Right lobe of liver (tissue), 4 donors: ENCODE data around the gene OLA1.

Source experiments
- CTCF ChIP-seq, 4 donors: fragments of 200-600 bp in 3 of 4; fragments of 450-650 bp in 1 of 4; IDR thresholded peaks; one replicate each; pipeline versions ENCODE4 v1.5.1 to v1.8.0; 2016 to 2022; ENCODE audit warnings: antibody characterized with exemption in 4 of 4, mild to moderate bottlenecking in 2 of 4
- POLR2A ChIP-seq: fragments of 450-650 bp; IDR thresholded peaks from one replicate; pipeline ENCODE4 v1.6.1; 2017; ENCODE audit warnings: antibody characterized with exemption, mild to moderate bottlenecking
- donor health status: DM: no; HTN: no; CAD: no.
- donor health status: DM: no; HTN: no; CAD: no.
- donor health status: DM: no; HTN: yes; CAD: no.

- TF ChIP-seq POLR2A: no peak
- TF ChIP-seq CTCF (IDR thresholded peaks at IDR 0.05): no peak
These were observed 40.3 kb downstream of the OLA1 start for GRCh38 chr2:174208026-174208425.
